Neural cell (in vitro differentiated cells): Measurements from ENCODE around the gene CPA5. TPM values are rescaled to one million over a fixed set of nuclear protein-coding genes. Genes with fewer than 3 reads are reported as not detected.

Source experiments
- H2AFZ ChIP-seq: fragments of 200-600, 300-800 bp; sonication (generic), shearing (Covaris generic); 2 replicates; pipeline ENCODE4 v1.6.0; 2014; ENCODE audit warnings: low read depth, mild to moderate bottlenecking, antibody characterized with exemption, low read length, moderate library complexity
- H3F3A ChIP-seq: fragments of 200-600 bp; shearing (Covaris generic); 2 replicates; pipeline ENCODE4 v1.6.1; 2016; ENCODE audit warnings: mild to moderate bottlenecking, moderate library complexity, mixed read lengths, antibody characterized with exemption, low read length; ENCODE audit not compliant: insufficient read depth, poor library complexity, severe bottlenecking
- H3K27ac ChIP-seq: fragments of 200-600, 300-800 bp; sonication (generic), shearing (Covaris generic); 2 replicates; pipeline ENCODE4 v1.5.1; 2014; ENCODE audit warnings: mild to moderate bottlenecking, low read length, moderate library complexity
- H3K27me3 ChIP-seq: fragments of 300-800, 200-600 bp; sonication (generic), shearing (Covaris generic); 2 replicates; pipeline ENCODE4 v1.6.0; 2014; ENCODE audit warnings: mild to moderate bottlenecking, low read depth, low read length, moderate library complexity; ENCODE audit not compliant: insufficient read depth
- H3K36me3 ChIP-seq: fragments of 300-800, 200-600 bp; sonication (generic), shearing (Covaris generic); 2 replicates; pipeline ENCODE4 v1.5.1; 2014; ENCODE audit warnings: mild to moderate bottlenecking, antibody characterized with exemption, low read length, moderate library complexity; ENCODE audit not compliant: insufficient read depth
- H3K4me2 ChIP-seq: fragments of 300-800, 200-600 bp; sonication (generic), shearing (Covaris generic); 2 replicates; pipeline ENCODE4 v1.6.0; 2014; ENCODE audit warnings: mild to moderate bottlenecking, low read length
- H3K4me3 ChIP-seq: fragments of 300-800, 200-600 bp; sonication (generic), shearing (Covaris generic); 2 replicates; pipeline ENCODE4 v1.5.1; 2014; ENCODE audit warnings: mild to moderate bottlenecking, low read length, moderate library complexity
- H3K79me2 ChIP-seq: fragments of 200-600 bp; shearing (Covaris generic); replicated peaks from 2 replicates; pipeline ENCODE4 v1.6.0; 2014; ENCODE audit warnings: mild to moderate bottlenecking, low read length, moderate library complexity; ENCODE audit not compliant: insufficient read depth
- H3K9ac ChIP-seq: fragments of 300-800, 200-600 bp; sonication (generic), shearing (Covaris generic); 2 replicates; pipeline ENCODE4 v1.6.1; 2016; ENCODE audit warnings: mild to moderate bottlenecking, low read length, mixed read lengths
- H3K9me2 ChIP-seq: fragments of 200-600 bp; shearing (Covaris generic); 2 replicates; pipeline ENCODE4 v1.6.1; 2016; ENCODE audit warnings: mild to moderate bottlenecking, low read length, mixed read lengths; ENCODE audit not compliant: insufficient read depth
- H3K9me3 ChIP-seq: fragments of 200-600, 300-800 bp; sonication (generic), shearing (Covaris generic); 2 replicates; pipeline ENCODE4 v1.6.1; 2016; ENCODE audit warnings: mild to moderate bottlenecking, mixed run types, low read length, moderate library complexity, mixed read lengths
- H4K20me1 ChIP-seq: fragments of 200-600 bp; shearing (Covaris generic); 2 replicates; pipeline ENCODE4 v1.6.1; 2016; ENCODE audit warnings: mild to moderate bottlenecking, mixed run types; ENCODE audit not compliant: insufficient read depth
- EP300 ChIP-seq: fragments of 450-650 bp; conservative IDR thresholded peaks from 2 replicates; pipeline ENCODE4 v1.6.1; 2014; ENCODE audit warnings: antibody characterized with exemption, mild to moderate bottlenecking, moderate library complexity; ENCODE audit not compliant: poor library complexity, severe bottlenecking
- EZH2 ChIP-seq: fragments of 200-600, 300-800 bp; shearing (Covaris generic), sonication (generic); IDR thresholded peaks from 2 replicates; pipeline ENCODE4 v1.6.1; 2014; ENCODE audit warnings: antibody characterized with exemption, low read length, borderline replicate concordance, mild to moderate bottlenecking; ENCODE audit not compliant: insufficient read depth, poor library complexity, severe bottlenecking
- MXI1 ChIP-seq: fragments of 450-650 bp; conservative IDR thresholded peaks from 2 replicates; pipeline ENCODE4 v1.6.1; 2014; ENCODE audit warnings: antibody characterized with exemption, mild to moderate bottlenecking; ENCODE audit not compliant: poor library complexity, severe bottlenecking
- POLR2AphosphoS5 ChIP-seq: IDR thresholded peaks from 2 replicates; pipeline ENCODE4 v1.6.1; 2012
- RAD21 ChIP-seq: fragments of 450-650 bp; conservative IDR thresholded peaks from 2 replicates; pipeline ENCODE4 v1.6.1; 2014; ENCODE audit warnings: antibody characterized with exemption, mild to moderate bottlenecking, moderate library complexity
- SMC3 ChIP-seq: fragments of 450-650 bp; conservative IDR thresholded peaks from 2 replicates; pipeline ENCODE4 v1.6.1; 2014; ENCODE audit warnings: antibody characterized with exemption, mild to moderate bottlenecking, moderate library complexity; ENCODE audit not compliant: poor library complexity
- TAF1 ChIP-seq: IDR thresholded peaks from 2 replicates; pipeline ENCODE4 v1.6.1; 2012; ENCODE audit warnings: low read depth
- polyA plus RNA-seq: library from polyadenylated mRNA; depleted of rRNA; stranded (reverse); fragments of >200 nt; gene quantifications from 2 replicates; pipeline ENCODE4 v1.2.3, GENCODE V29; 2014
- TF ChIP-seq, protein P1 (sequence below): fragments of 450-650 bp; IDR thresholded peaks from 2 replicates; pipeline ENCODE4 v1.5.1; 2014; ENCODE audit warnings: antibody characterized with exemption, mild to moderate bottlenecking, moderate library complexity; ENCODE audit not compliant: poor library complexity, severe bottlenecking
- TF ChIP-seq, protein P2 (sequence below): IDR thresholded peaks from 2 replicates; pipeline ENCODE4 v1.6.1; 2012; ENCODE audit warnings: borderline replicate concordance

CPA5 gene
- polyA plus RNA-seq, 1 donor from 2014 or later = not detected

DNA sequence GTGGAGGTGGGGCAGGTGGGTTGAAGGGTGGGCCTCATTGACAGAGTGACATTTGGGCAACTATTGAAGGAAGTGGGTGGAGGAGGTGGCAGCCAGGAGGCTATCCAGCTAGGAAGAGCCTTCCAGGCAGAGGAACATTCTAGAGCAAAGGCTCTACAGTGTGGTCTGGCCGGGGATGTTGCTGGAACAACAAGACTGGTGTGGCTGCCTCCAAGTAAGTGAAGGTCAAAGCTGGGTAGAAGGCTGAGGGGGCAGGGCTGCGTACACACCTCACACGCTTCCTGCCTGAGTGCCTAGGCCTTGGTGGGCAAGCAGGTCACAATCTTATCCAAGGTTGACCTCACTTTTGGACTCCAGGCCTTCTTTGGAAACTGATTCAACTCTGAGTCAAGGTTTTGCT, 42.3 kb downstream of the CPA5 start:
- Histone ChIP-seq H3K9ac (no peak overlapping the region), H4K20me1 (no peaks in the 10 kb centered on the region), H3K9me3 (no peaks in the 10 kb centered on the region), H3K36me3 (no peaks in the 10 kb centered on the region), H3K27me3 (no peaks in the 10 kb centered on the region), H3K4me3 (no peak overlapping the region), H2AFZ (no peak overlapping the region), H3F3A (no peaks in the 10 kb centered on the region), H3K27ac (no peak overlapping the region), H3K9me2 (no peaks in the 10 kb centered on the region), H3K79me2 (no peaks in the 10 kb centered on the region), H3K4me2 (no peak overlapping the region)
- TF ChIP-seq EZH2 = no peak
- TF ChIP-seq SMC3 = no peak
- no peak for TF ChIP-seq POLR2AphosphoS5
- TF ChIP-seq, protein P1, sequence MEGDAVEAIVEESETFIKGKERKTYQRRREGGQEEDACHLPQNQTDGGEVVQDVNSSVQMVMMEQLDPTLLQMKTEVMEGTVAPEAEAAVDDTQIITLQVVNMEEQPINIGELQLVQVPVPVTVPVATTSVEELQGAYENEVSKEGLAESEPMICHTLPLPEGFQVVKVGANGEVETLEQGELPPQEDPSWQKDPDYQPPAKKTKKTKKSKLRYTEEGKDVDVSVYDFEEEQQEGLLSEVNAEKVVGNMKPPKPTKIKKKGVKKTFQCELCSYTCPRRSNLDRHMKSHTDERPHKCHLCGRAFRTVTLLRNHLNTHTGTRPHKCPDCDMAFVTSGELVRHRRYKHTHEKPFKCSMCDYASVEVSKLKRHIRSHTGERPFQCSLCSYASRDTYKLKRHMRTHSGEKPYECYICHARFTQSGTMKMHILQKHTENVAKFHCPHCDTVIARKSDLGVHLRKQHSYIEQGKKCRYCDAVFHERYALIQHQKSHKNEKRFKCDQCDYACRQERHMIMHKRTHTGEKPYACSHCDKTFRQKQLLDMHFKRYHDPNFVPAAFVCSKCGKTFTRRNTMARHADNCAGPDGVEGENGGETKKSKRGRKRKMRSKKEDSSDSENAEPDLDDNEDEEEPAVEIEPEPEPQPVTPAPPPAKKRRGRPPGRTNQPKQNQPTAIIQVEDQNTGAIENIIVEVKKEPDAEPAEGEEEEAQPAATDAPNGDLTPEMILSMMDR = no peak
- TF ChIP-seq EP300 = no peak
- no peak for TF ChIP-seq RAD21
- no peak for TF ChIP-seq MXI1
- TF ChIP-seq, protein P2, sequence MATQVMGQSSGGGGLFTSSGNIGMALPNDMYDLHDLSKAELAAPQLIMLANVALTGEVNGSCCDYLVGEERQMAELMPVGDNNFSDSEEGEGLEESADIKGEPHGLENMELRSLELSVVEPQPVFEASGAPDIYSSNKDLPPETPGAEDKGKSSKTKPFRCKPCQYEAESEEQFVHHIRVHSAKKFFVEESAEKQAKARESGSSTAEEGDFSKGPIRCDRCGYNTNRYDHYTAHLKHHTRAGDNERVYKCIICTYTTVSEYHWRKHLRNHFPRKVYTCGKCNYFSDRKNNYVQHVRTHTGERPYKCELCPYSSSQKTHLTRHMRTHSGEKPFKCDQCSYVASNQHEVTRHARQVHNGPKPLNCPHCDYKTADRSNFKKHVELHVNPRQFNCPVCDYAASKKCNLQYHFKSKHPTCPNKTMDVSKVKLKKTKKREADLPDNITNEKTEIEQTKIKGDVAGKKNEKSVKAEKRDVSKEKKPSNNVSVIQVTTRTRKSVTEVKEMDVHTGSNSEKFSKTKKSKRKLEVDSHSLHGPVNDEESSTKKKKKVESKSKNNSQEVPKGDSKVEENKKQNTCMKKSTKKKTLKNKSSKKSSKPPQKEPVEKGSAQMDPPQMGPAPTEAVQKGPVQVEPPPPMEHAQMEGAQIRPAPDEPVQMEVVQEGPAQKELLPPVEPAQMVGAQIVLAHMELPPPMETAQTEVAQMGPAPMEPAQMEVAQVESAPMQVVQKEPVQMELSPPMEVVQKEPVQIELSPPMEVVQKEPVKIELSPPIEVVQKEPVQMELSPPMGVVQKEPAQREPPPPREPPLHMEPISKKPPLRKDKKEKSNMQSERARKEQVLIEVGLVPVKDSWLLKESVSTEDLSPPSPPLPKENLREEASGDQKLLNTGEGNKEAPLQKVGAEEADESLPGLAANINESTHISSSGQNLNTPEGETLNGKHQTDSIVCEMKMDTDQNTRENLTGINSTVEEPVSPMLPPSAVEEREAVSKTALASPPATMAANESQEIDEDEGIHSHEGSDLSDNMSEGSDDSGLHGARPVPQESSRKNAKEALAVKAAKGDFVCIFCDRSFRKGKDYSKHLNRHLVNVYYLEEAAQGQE = no peak
- no peak for TF ChIP-seq TAF1

DNA sequence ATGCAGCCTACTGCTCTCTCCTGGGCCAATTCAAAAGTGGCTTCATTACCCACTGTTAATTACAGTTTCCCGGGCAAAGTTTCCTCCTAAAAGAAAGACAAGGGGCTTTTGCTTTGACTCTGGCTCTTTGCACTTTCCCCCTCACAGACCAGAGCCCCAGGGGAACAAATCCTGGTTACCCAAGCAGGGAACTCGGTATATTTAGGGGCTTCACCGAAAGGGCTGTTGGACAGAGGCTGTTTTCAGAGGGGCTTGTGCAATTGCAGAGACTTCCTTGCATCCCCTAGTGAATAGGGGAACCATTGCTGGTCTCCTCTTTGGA, 42.7 kb downstream of the CPA5 start:
- TF ChIP-seq RAD21 (no peak), POLR2AphosphoS5 (no peak), SMC3 (no peak), MXI1 (no peak), EZH2 (no peak), EP300 (no peak), TAF1 (no peak)
- TF ChIP-seq, protein P2 = no peak
- TF ChIP-seq, protein P1 = no peak
- Histone ChIP-seq H3K27me3 (no peaks in the 10 kb centered on the region), H3K79me2 (no peaks in the 10 kb centered on the region), H3K9me2 (no peaks in the 10 kb centered on the region), H3K9me3 (no peaks in the 10 kb centered on the region), H2AFZ (no peak overlapping the region), H3K4me3 (no peak overlapping the region), H3F3A (no peaks in the 10 kb centered on the region), H3K27ac (no peak overlapping the region), H3K9ac (no peak overlapping the region), H3K36me3 (no peaks in the 10 kb centered on the region), H3K4me2 (no peak overlapping the region), H4K20me1 (no peaks in the 10 kb centered on the region)
